Gastroesophageal sphincter (tissue), 3 donors: ENCODE results near the gene KCNAB1.

ENCODE experiments used
- POLR2A ChIP-seq, 2 donors: fragments of 450-650 bp; IDR thresholded peaks; one replicate each; pipeline ENCODE4 v1.6.1; 2017; ENCODE audit warnings: antibody characterized with exemption in 2 of 2, mild to moderate bottlenecking in 2 of 2, moderate library complexity in 1 of 2
- TF ChIP-seq, protein P1 (sequence below), 4 experiments: fragments of 200-600 bp in 2 of 4; fragments of 450-650 bp in 2 of 4; sonication (generic) in 1 of 4; IDR thresholded peaks; one replicate each; pipeline ENCODE4 v1.5.1; 2017 to 2019; ENCODE audit warnings: antibody characterized with exemption in 4 of 4, mild to moderate bottlenecking in 2 of 4, moderate library complexity in 2 of 4

GRCh38 chr3:156240642-156241041 lies 120.3 kb downstream of the KCNAB1 start:
- no peak for TF ChIP-seq POLR2A (IDR thresholded peaks at IDR 0.05)
- TF ChIP-seq, protein P1, sequence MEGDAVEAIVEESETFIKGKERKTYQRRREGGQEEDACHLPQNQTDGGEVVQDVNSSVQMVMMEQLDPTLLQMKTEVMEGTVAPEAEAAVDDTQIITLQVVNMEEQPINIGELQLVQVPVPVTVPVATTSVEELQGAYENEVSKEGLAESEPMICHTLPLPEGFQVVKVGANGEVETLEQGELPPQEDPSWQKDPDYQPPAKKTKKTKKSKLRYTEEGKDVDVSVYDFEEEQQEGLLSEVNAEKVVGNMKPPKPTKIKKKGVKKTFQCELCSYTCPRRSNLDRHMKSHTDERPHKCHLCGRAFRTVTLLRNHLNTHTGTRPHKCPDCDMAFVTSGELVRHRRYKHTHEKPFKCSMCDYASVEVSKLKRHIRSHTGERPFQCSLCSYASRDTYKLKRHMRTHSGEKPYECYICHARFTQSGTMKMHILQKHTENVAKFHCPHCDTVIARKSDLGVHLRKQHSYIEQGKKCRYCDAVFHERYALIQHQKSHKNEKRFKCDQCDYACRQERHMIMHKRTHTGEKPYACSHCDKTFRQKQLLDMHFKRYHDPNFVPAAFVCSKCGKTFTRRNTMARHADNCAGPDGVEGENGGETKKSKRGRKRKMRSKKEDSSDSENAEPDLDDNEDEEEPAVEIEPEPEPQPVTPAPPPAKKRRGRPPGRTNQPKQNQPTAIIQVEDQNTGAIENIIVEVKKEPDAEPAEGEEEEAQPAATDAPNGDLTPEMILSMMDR (IDR thresholded peaks at IDR 0.05) = no peak
